Measurements from ENCODE around the gene TBL1XR1.

The TBL1XR1 gene

DNA sequence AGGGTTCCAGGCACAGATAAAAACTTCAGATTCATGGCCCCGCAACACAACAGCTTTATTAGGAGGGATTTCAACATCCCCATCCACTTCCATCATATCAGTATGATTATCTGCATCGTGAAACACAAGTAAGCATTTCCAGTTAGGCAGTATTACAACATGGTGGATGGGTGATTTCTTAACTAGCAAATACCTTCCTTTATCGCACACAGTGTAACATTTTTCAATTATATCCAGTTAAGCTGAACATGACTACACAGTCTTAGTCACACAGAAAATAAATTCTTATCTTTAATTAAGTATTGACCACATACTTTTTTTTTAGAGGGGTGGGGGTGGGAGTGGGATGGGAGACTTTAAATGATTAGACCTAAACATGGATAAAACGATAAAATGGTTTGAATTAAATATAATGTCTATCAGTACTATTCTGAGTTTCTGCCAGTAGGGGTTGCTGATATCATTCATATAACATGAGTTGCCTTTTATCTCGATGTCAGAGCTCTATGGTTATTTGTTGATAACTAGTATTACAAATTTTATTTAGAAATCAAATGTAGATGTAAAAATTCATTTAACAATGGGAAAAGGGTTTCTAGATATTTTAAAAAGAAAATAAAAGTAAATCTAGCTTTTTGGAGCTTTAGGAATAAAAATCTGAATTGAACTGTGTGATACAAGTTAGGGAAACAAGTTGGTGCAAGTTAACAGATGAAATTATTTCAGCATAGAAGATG, 146.6 kb downstream of the TBL1XR1 start:
- TF ChIP-seq RAD21 (IDR thresholded peaks at IDR 0.05; ENCODE audit: low read depth), result peak; percentile 66
- TF ChIP-seq FOXM1 (IDR thresholded peaks at IDR 0.05; ENCODE audit: borderline replicate concordance, low read depth), result no peak
- TF ChIP-seq, protein P1, sequence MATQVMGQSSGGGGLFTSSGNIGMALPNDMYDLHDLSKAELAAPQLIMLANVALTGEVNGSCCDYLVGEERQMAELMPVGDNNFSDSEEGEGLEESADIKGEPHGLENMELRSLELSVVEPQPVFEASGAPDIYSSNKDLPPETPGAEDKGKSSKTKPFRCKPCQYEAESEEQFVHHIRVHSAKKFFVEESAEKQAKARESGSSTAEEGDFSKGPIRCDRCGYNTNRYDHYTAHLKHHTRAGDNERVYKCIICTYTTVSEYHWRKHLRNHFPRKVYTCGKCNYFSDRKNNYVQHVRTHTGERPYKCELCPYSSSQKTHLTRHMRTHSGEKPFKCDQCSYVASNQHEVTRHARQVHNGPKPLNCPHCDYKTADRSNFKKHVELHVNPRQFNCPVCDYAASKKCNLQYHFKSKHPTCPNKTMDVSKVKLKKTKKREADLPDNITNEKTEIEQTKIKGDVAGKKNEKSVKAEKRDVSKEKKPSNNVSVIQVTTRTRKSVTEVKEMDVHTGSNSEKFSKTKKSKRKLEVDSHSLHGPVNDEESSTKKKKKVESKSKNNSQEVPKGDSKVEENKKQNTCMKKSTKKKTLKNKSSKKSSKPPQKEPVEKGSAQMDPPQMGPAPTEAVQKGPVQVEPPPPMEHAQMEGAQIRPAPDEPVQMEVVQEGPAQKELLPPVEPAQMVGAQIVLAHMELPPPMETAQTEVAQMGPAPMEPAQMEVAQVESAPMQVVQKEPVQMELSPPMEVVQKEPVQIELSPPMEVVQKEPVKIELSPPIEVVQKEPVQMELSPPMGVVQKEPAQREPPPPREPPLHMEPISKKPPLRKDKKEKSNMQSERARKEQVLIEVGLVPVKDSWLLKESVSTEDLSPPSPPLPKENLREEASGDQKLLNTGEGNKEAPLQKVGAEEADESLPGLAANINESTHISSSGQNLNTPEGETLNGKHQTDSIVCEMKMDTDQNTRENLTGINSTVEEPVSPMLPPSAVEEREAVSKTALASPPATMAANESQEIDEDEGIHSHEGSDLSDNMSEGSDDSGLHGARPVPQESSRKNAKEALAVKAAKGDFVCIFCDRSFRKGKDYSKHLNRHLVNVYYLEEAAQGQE (IDR thresholded peaks at IDR 0.05; ENCODE audit: low read depth), result no peak
- TF ChIP-seq CREB1 (IDR thresholded peaks at IDR 0.05; ENCODE audit: low read depth), result no peak
- no peak for TF ChIP-seq TAF1 (IDR thresholded peaks at IDR 0.05; ENCODE audit: low read depth)
- TF ChIP-seq, protein P2, sequence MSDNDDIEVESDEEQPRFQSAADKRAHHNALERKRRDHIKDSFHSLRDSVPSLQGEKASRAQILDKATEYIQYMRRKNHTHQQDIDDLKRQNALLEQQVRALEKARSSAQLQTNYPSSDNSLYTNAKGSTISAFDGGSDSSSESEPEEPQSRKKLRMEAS (IDR thresholded peaks at IDR 0.05), result no peak
- TF ChIP-seq TEAD4 (IDR thresholded peaks at IDR 0.05), result no peak
- TF ChIP-seq, protein P3, sequence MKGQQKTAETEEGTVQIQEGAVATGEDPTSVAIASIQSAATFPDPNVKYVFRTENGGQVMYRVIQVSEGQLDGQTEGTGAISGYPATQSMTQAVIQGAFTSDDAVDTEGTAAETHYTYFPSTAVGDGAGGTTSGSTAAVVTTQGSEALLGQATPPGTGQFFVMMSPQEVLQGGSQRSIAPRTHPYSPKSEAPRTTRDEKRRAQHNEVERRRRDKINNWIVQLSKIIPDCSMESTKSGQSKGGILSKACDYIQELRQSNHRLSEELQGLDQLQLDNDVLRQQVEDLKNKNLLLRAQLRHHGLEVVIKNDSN (IDR thresholded peaks at IDR 0.05), result no peak

- TF ChIP-seq TEAD4 (IDR thresholded peaks at IDR 0.05) (no peak), TAF1 (IDR thresholded peaks at IDR 0.05; ENCODE audit: low read depth) (no peak), EP300 (IDR thresholded peaks at IDR 0.05; ENCODE audit: borderline replicate concordance) (no peak), TCF12 (IDR thresholded peaks at IDR 0.05; ENCODE audit: low read depth) (no peak), FOXM1 (IDR thresholded peaks at IDR 0.05; ENCODE audit: borderline replicate concordance, low read depth) (no peak), CEBPB (IDR thresholded peaks at IDR 0.05) (no peak), CREB1 (IDR thresholded peaks at IDR 0.05; ENCODE audit: low read depth) (no peak), RAD21 (IDR thresholded peaks at IDR 0.05; ENCODE audit: low read depth) (no peak), YY1 (IDR thresholded peaks at IDR 0.05; ENCODE audit: low read depth) (no peak), EGR1 (IDR thresholded peaks at IDR 0.05) (no peak), ZBTB7A (IDR thresholded peaks at IDR 0.05; ENCODE audit: low read depth) (no peak), NFIC (IDR thresholded peaks at IDR 0.05) (no peak)
- TF ChIP-seq, protein P3 (IDR thresholded peaks at IDR 0.05), result no peak
- TF ChIP-seq, protein P2 (IDR thresholded peaks at IDR 0.05), result no peak
- TF ChIP-seq, protein P1 (IDR thresholded peaks at IDR 0.05; ENCODE audit: low read depth), result no peak
Measured at GRCh38 chr3:177045767-177046166, 151.5 kb downstream of the TBL1XR1 start.

- TF ChIP-seq TCF12 (IDR thresholded peaks at IDR 0.05; ENCODE audit: low read depth), result no peak
- TF ChIP-seq ZBTB7A (IDR thresholded peaks at IDR 0.05; ENCODE audit: low read depth), result no peak
- TF ChIP-seq, protein P3 (IDR thresholded peaks at IDR 0.05), result no peak
- TF ChIP-seq TAF1 (IDR thresholded peaks at IDR 0.05; ENCODE audit: low read depth), result no peak
- TF ChIP-seq YY1 (IDR thresholded peaks at IDR 0.05; ENCODE audit: low read depth), result no peak
- no peak for TF ChIP-seq EGR1 (IDR thresholded peaks at IDR 0.05)
- no peak for TF ChIP-seq NFIC (IDR thresholded peaks at IDR 0.05)
- no peak for TF ChIP-seq TEAD4 (IDR thresholded peaks at IDR 0.05)
Measured at GRCh38 chr3:177045222-177045621, 152.1 kb downstream of the TBL1XR1 start.

- TF ChIP-seq YY1 (IDR thresholded peaks at IDR 0.05; ENCODE audit: low read depth) (no peak), NFIC (IDR thresholded peaks at IDR 0.05) (no peak), RAD21 (IDR thresholded peaks at IDR 0.05; ENCODE audit: low read depth) (no peak), CREB1 (IDR thresholded peaks at IDR 0.05; ENCODE audit: low read depth) (no peak), ZBTB7A (IDR thresholded peaks at IDR 0.05; ENCODE audit: low read depth) (no peak), EGR1 (IDR thresholded peaks at IDR 0.05) (no peak), TAF1 (IDR thresholded peaks at IDR 0.05; ENCODE audit: low read depth) (no peak), EP300 (IDR thresholded peaks at IDR 0.05; ENCODE audit: borderline replicate concordance) (no peak), TEAD4 (IDR thresholded peaks at IDR 0.05) (no peak), TCF12 (IDR thresholded peaks at IDR 0.05; ENCODE audit: low read depth) (no peak)
- TF ChIP-seq, protein P1 (IDR thresholded peaks at IDR 0.05; ENCODE audit: low read depth), result no peak
- TF ChIP-seq, protein P3 (IDR thresholded peaks at IDR 0.05), result no peak
- TF ChIP-seq, protein P2 (IDR thresholded peaks at IDR 0.05), result no peak
Measured at GRCh38 chr3:177041730-177042551, 155.3 kb downstream of the TBL1XR1 start.

All from Ishikawa (cell line).